Mesendoderm (in vitro differentiated cells): Measurements from ENCODE around the gene RNF144B.

ENCODE experiments used
- DNase-seq: peaks from one replicate; pipeline ENCODE4 v3.0.0; 2013
- H2AK5ac ChIP-seq: 2 replicates; pipeline ENCODE4 v1.6.1; 2013; ENCODE audit warnings: low read length, inconsistent platforms
- H2BK120ac ChIP-seq: 2 replicates; pipeline ENCODE4 v1.6.1; 2013; ENCODE audit warnings: low read depth, mild to moderate bottlenecking, low read length, moderate library complexity, mixed read lengths
- H2BK15ac ChIP-seq: replicated peaks from 2 replicates; pipeline ENCODE4 v1.6.1; 2013; ENCODE audit warnings: low read depth, mild to moderate bottlenecking, moderate library complexity
- H2BK5ac ChIP-seq: 2 replicates; pipeline ENCODE4 v1.6.1; 2013; ENCODE audit warnings: low read length, inconsistent platforms
- H3K18ac ChIP-seq: 2 replicates; pipeline ENCODE4 v1.6.1; 2013; ENCODE audit warnings: mild to moderate bottlenecking, low read length, mixed read lengths
- H3K23ac ChIP-seq: one replicate; pipeline ENCODE4 v1.6.1; 2013; ENCODE audit warnings: low read length
- H3K27ac ChIP-seq: 2 replicates; pipeline ENCODE4 v1.5.1; 2013; ENCODE audit warnings: low read depth, mild to moderate bottlenecking, inconsistent platforms, low read length, moderate library complexity
- H3K27me3 ChIP-seq: 2 replicates; pipeline ENCODE4 v1.6.1; 2013; ENCODE audit warnings: low read length, control low read depth, mild to moderate bottlenecking, inconsistent platforms; ENCODE audit not compliant: insufficient read depth, poor library complexity
- H3K36me3 ChIP-seq: 2 replicates; pipeline ENCODE4 v1.6.1; 2013; ENCODE audit warnings: low read length, inconsistent platforms; ENCODE audit not compliant: control insufficient read depth, insufficient read depth
- H3K4ac ChIP-seq: one replicate; pipeline ENCODE4 v1.6.1; 2013; ENCODE audit warnings: low read depth, mild to moderate bottlenecking, low read length, moderate library complexity
- H3K4me1 ChIP-seq: 2 replicates; pipeline ENCODE4 v1.6.1; 2013; ENCODE audit warnings: low read depth, low read length, inconsistent platforms; ENCODE audit not compliant: control insufficient read depth
- H3K4me2 ChIP-seq: 2 replicates; pipeline ENCODE4 v1.6.1; 2013; ENCODE audit warnings: low read length
- H3K4me3 ChIP-seq: 2 replicates; pipeline ENCODE4 v1.5.1; 2013; ENCODE audit warnings: mild to moderate bottlenecking, low read length
- H3K56ac ChIP-seq: one replicate; pipeline ENCODE4 v1.6.1; 2013; ENCODE audit warnings: low read length
- H3K79me1 ChIP-seq: 2 replicates; pipeline ENCODE4 v1.6.1; 2013; ENCODE audit warnings: low read length, inconsistent platforms
- H3K79me2 ChIP-seq: 2 replicates; pipeline ENCODE4 v1.6.1; 2013; ENCODE audit warnings: mild to moderate bottlenecking, low read length; ENCODE audit not compliant: control insufficient read depth, insufficient read depth
- H3K9ac ChIP-seq: 2 replicates; pipeline ENCODE4 v1.6.1; 2013; ENCODE audit warnings: low read length, inconsistent platforms
- H4K5ac ChIP-seq: one replicate; pipeline ENCODE4 v1.6.1; 2013; ENCODE audit warnings: low read length
- H4K8ac ChIP-seq: one replicate; pipeline ENCODE4 v1.6.1; 2013; ENCODE audit warnings: low read depth, mild to moderate bottlenecking, control low read depth, low read length, moderate library complexity
- WGBS: extraction: QIAGEN DNeasy Blood & Tissue Kit; methylation state at CpG from one replicate; pipeline ENCODE4 v1.1.7; 2013; ENCODE audit warnings: low lambda C conversion rate, missing lambda C conversion rate; ENCODE audit not compliant: insufficient coverage; ENCODE audit errors: extremely low coverage; 5-methylcytosine and 5-hydroxymethylcytosine counted together

The RNF144B gene

GRCh38 chr6:18347021-18347577 is 40.1 kb upstream of the RNF144B start:
- no peak overlapping the region for H4K5ac ChIP-seq
- H3K4me2 ChIP-seq = no peak overlapping the region
- no CpG with 5 or more reads among the region's 4 CpGs for WGBS
- no peaks in the 10 kb centered on the region for H3K36me3 ChIP-seq
- H3K9ac ChIP-seq = no peak overlapping the region
- H3K56ac ChIP-seq = no peak overlapping the region
- H2BK120ac ChIP-seq = no peak overlapping the region
- H2BK15ac ChIP-seq = no peak overlapping the region
- H3K4me1 ChIP-seq = no peaks in the 10 kb centered on the region
- no peak overlapping the region for H3K18ac ChIP-seq
- no peak overlapping the region for H3K4ac ChIP-seq
- no peak overlapping the region for H4K8ac ChIP-seq
- H2AK5ac ChIP-seq = no peak overlapping the region
- H3K27me3 ChIP-seq = no peaks in the 10 kb centered on the region
- no peak overlapping the region for H3K27ac ChIP-seq
- H3K79me2 ChIP-seq = no peaks in the 10 kb centered on the region
- H3K79me1 ChIP-seq = no peaks in the 10 kb centered on the region
- H3K23ac ChIP-seq = no peak overlapping the region
- DNase-seq = no peak
- no peak overlapping the region for H3K4me3 ChIP-seq
- H2BK5ac ChIP-seq = no peak overlapping the region

DNA sequence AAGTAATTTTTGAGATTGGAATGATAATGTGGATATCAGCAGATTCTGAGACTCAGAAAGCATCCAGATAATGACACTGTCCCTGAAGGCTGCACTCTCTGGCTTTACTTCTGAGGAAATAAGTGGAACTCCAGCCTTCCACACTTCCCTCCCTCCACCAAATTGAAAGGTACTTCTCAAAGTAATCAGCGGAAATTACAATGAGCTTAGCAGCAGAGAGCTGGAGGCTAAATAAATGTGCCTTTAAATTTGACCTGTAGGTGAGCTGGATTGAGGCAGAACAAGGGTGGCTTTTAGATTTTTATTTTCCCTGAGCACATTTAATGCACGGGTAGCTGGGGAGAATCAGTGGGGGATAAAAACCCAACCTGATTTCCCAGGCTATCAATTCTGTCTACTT is 39.3 kb upstream of the RNF144B start:
- Histone ChIP-seq H2BK15ac (no peak overlapping the region), H3K79me2 (no peaks in the 10 kb centered on the region), H3K4me2 (no peak overlapping the region), H3K9ac (no peak overlapping the region), H3K23ac (no peak overlapping the region), H3K4me3 (no peak overlapping the region), H3K4me1 (no peaks in the 10 kb centered on the region), H3K36me3 (no peaks in the 10 kb centered on the region), H3K56ac (no peak overlapping the region), H3K27me3 (no peaks in the 10 kb centered on the region), H3K18ac (no peak overlapping the region), H4K8ac (no peak overlapping the region), H2BK5ac (no peak overlapping the region), H3K27ac (no peak overlapping the region), H2BK120ac (no peak overlapping the region), H4K5ac (no peak overlapping the region), H3K79me1 (no peaks in the 10 kb centered on the region), H2AK5ac (no peak overlapping the region), H3K4ac (no peak overlapping the region)
- no CpG with 5 or more reads among the region's 2 CpGs for WGBS
- DNase-seq = no peak

- no peaks in the 10 kb centered on the region for H3K27me3 ChIP-seq
- no peak overlapping the region for H2BK5ac ChIP-seq
- H3K4me1 ChIP-seq = no peaks in the 10 kb centered on the region
- DNase-seq = no peak
- no peak overlapping the region for H3K4me3 ChIP-seq
- H2AK5ac ChIP-seq = no peak overlapping the region
- no peaks in the 10 kb centered on the region for H3K79me1 ChIP-seq
- H3K56ac ChIP-seq = no peak overlapping the region
- H4K8ac ChIP-seq = no peak overlapping the region
- no peak overlapping the region for H4K5ac ChIP-seq
- H3K79me2 ChIP-seq = no peaks in the 10 kb centered on the region
- no peak overlapping the region for H3K23ac ChIP-seq
- H2BK15ac ChIP-seq = no peak overlapping the region
- H3K4ac ChIP-seq = no peak overlapping the region
- H3K18ac ChIP-seq = no peak overlapping the region
- H3K4me2 ChIP-seq = no peak overlapping the region
- no peak overlapping the region for H3K27ac ChIP-seq
- H2BK120ac ChIP-seq = no peak overlapping the region
- H3K9ac ChIP-seq = no peak overlapping the region
- no peaks in the 10 kb centered on the region for H3K36me3 ChIP-seq
Observed at GRCh38 chr6:18349386-18349785, 37.8 kb upstream of the RNF144B start.

GRCh38 chr6:18350271-18350670 is 36.9 kb upstream of the RNF144B start:
- Histone ChIP-seq H3K27ac (no peak overlapping the region), H4K8ac (no peak overlapping the region), H3K79me2 (no peaks in the 10 kb centered on the region), H3K4ac (no peak overlapping the region), H3K36me3 (no peaks in the 10 kb centered on the region), H3K4me3 (no peak overlapping the region), H2BK15ac (no peak overlapping the region), H3K79me1 (no peaks in the 10 kb centered on the region), H3K18ac (no peak overlapping the region), H2BK120ac (no peak overlapping the region), H4K5ac (no peak overlapping the region), H3K9ac (no peak overlapping the region), H2AK5ac (no peak overlapping the region), H3K56ac (no peak overlapping the region), H3K27me3 (no peaks in the 10 kb centered on the region), H3K4me2 (no peak overlapping the region), H3K23ac (no peak overlapping the region), H3K4me1 (no peaks in the 10 kb centered on the region), H2BK5ac (no peak overlapping the region)
- no peak for DNase-seq
- whole genome bisulfite sequencing = no CpG with 5 or more reads among the region's 4 CpGs

DNA sequence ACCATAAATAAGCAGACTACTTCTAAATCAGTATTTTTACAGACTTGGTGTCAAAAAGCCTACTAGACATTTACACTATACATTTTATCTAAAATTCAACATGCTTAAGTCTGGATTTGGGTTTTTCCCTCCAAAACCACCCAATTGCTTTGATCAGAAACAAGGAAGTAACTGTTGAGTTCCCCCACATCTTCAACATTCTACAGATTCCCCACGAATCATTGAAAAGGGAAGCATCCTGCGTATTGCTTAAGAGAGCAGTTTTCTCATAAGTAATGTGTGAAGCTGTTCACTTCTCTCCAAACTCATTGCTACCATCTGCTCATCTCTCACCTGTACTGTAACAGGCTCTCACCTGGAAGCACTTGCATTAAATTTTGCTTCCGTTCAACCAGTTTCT is 36.4 kb upstream of the RNF144B start:
- H3K4me3 ChIP-seq = no peak overlapping the region
- H3K27ac ChIP-seq = no peak overlapping the region
- no peak overlapping the region for H2BK15ac ChIP-seq
- no peak overlapping the region for H3K23ac ChIP-seq
- no peak overlapping the region for H2BK5ac ChIP-seq
- no peaks in the 10 kb centered on the region for H3K4me1 ChIP-seq
- H3K79me2 ChIP-seq = no peaks in the 10 kb centered on the region
- H3K9ac ChIP-seq = no peak overlapping the region
- no peaks in the 10 kb centered on the region for H3K27me3 ChIP-seq
- H2BK120ac ChIP-seq = no peak overlapping the region
- no CpG with 5 or more reads among the region's 3 CpGs for WGBS
- H4K5ac ChIP-seq = no peak overlapping the region
- no peak for DNase-seq
- H3K56ac ChIP-seq = no peak overlapping the region
- no peaks in the 10 kb centered on the region for H3K36me3 ChIP-seq
- no peaks in the 10 kb centered on the region for H3K79me1 ChIP-seq
- H2AK5ac ChIP-seq = no peak overlapping the region
- no peak overlapping the region for H3K4ac ChIP-seq
- no peak overlapping the region for H3K4me2 ChIP-seq
- no peak overlapping the region for H4K8ac ChIP-seq
- no peak overlapping the region for H3K18ac ChIP-seq

GRCh38 chr6:18352001-18352400 is 35.1 kb upstream of the RNF144B start:
- Histone ChIP-seq H4K8ac (no peak overlapping the region), H3K56ac (no peak overlapping the region), H2BK15ac (no peak overlapping the region), H3K36me3 (no peaks in the 10 kb centered on the region), H3K4ac (no peak overlapping the region), H3K18ac (no peak overlapping the region), H2BK120ac (no peak overlapping the region), H3K79me1 (no peaks in the 10 kb centered on the region), H3K4me2 (no peak overlapping the region), H3K4me3 (no peak overlapping the region), H3K79me2 (no peaks in the 10 kb centered on the region), H3K9ac (no peak overlapping the region), H3K27ac (no peak overlapping the region), H3K23ac (no peak overlapping the region), H3K27me3 (no peaks in the 10 kb centered on the region), H2BK5ac (no peak overlapping the region), H3K4me1 (no peaks in the 10 kb centered on the region), H4K5ac (no peak overlapping the region), H2AK5ac (no peak overlapping the region)
- no CpG with 5 or more reads among the region's 4 CpGs for WGBS
- no peak for DNase-seq
